BLaER1 (cell line): ENCODE measurements around the gene ZNF516.
A peak's percentile ranks its signal among the peaks of the same experiment; 100 is the strongest.
"Not testable (repeated sequence)": the region's sequence is repeated elsewhere in the genome, so short reads cannot be mapped to it uniquely, and the experiment has no call there.

ENCODE experiments used
- H3K27ac ChIP-seq: shearing (Covaris generic); formaldehyde crosslinking; 2 replicates; pipeline ENCODE4 v1.8.1; 2022
- H3K27me3 ChIP-seq: shearing (Covaris generic); formaldehyde crosslinking; 2 replicates; pipeline ENCODE4 v1.8.1; 2022
- H3K36me3 ChIP-seq: shearing (Covaris generic); formaldehyde crosslinking; 2 replicates; pipeline ENCODE4 v1.8.1; 2022
- H3K4me1 ChIP-seq: shearing (Covaris generic); formaldehyde crosslinking; 2 replicates; pipeline ENCODE4 v1.8.1; 2022
- H3K4me2 ChIP-seq: shearing (Covaris generic); formaldehyde crosslinking; 2 replicates; pipeline ENCODE4 v1.8.1; 2022
- H3K4me3 ChIP-seq: shearing (Covaris generic); formaldehyde crosslinking; 2 replicates; pipeline ENCODE4 v1.8.1; 2022
- H3K9ac ChIP-seq: shearing (Covaris generic); formaldehyde crosslinking; 2 replicates; pipeline ENCODE4 v1.8.1; 2022
- H3K9me3 ChIP-seq: shearing (Covaris generic); formaldehyde crosslinking; 2 replicates; pipeline ENCODE4 v1.8.1; 2022
- H4K20me1 ChIP-seq: shearing (Covaris generic); formaldehyde crosslinking; 2 replicates; pipeline ENCODE4 v1.8.1; 2022
- Cebpa-rat ChIP-seq: shearing (Covaris generic); IDR thresholded peaks from 2 replicates; pipeline ENCODE4 v1.8.1; 2022

ZNF516 gene

DNA sequence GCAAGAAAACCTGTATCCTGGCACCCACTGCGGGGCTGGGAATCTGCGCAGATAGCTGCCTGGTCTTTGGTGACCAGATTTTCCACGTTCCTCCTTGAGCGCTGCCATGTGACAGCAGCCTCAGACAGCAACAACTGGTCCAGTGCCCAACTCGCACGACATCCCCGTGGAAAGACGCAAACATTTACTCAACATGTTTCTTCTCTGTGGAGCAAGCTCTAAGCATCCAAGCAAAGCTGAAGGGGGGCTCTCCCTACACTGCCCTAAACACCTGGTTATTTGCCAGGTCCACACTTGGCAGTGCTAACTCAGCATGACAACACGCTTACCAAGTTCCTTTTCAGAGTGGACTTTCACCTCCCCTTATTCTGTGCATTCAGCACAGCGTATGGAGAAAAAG lies 11.3 kb downstream of the ZNF516 start:
- no peak for TF ChIP-seq Cebpa-rat
- H3K9ac ChIP-seq = no peak overlapping the region

DNA sequence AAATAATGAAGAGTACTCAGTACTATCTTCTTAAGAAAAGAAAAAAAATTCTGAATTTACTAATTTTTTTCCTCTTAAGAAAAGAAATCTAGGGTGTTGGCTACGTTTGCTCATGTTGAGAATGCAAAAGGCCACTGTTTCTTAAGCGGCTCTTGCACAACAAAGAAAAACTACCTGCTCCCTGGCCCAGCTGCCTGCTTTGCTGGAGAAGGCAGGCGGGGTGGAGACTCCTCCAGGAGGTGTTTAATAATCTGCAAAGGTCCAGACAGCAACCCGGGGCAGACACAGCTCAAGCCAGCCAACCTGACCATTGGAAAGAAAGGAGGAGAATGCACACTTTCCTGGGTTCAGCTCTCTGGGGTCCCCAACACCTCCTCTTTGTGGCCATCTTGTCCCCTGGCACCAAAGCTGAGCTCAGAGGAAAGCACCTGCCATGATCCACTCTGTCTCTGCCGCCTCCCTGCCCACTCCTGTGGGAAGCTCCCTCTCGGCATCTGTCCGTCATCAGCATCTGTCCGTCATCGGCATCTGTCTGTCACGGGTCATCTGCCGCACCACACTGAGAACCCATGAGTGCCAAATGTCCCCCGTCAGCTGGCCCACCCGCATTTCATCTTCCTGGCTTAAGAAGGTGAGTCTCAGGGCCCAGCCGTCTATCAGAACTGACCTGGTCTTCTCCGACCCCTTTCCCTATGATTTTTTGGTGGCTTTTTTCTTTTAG lies 11.9 kb downstream of the ZNF516 start:
- Histone ChIP-seq H3K4me2 (no peak overlapping the region), H3K36me3 (peaks cover 29% of the 10 kb centered on the region), H3K4me1 (peaks cover 72% of the 10 kb centered on the region), H3K4me3 (no peak overlapping the region), H3K9me3 (no peaks in the 10 kb centered on the region; the same call in 1 of the 2 replicates), H4K20me1 (peaks cover 100% of the 10 kb centered on the region), H3K9ac (no peak overlapping the region), H3K27me3 (no peaks in the 10 kb centered on the region), H3K27ac (no peak overlapping the region)
- TF ChIP-seq Cebpa-rat = no peak

More for the DNA sequence above, 11.3 kb downstream of the ZNF516 start:
- no peak overlapping the region for H3K4me2 ChIP-seq
- peaks cover 73% of the 10 kb centered on the region for H3K4me1 ChIP-seq
- peaks cover 29% of the 10 kb centered on the region for H3K36me3 ChIP-seq
- H3K27me3 ChIP-seq = no peaks in the 10 kb centered on the region
- H3K9me3 ChIP-seq = no peaks in the 10 kb centered on the region; the same call in 1 of the 2 replicates
- no peak overlapping the region for H3K4me3 ChIP-seq
- no peak overlapping the region for H3K27ac ChIP-seq
- H4K20me1 ChIP-seq = peaks cover 100% of the 10 kb centered on the region

DNA sequence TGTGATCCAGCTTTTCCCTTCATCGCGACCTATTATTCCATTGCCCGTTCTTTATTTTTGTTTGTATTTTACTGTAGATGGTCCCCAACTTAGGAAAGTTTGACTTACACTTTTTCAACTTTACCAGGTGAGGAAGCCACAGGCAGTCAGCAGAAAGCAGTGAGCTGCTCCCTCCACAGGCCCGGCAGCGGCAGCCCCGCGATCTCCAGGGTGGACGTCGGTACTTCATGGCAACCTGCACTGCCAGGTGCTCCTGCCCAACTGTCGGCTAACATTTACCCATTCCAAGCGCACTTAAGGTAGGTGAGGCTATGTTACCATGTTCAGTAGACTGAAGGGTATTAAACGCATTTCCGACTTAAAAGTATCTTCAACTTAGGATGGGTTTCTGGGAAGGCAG lies 12.8 kb downstream of the ZNF516 start:
- Histone ChIP-seq H3K4me2 (no peak overlapping the region), H3K4me3 (no peak overlapping the region), H3K27ac (no peak overlapping the region), H3K4me1 (peaks cover 72% of the 10 kb centered on the region), H3K9me3 (no peaks in the 10 kb centered on the region; the same call in 1 of the 2 replicates), H3K36me3 (peaks cover 29% of the 10 kb centered on the region), H4K20me1 (peaks cover 100% of the 10 kb centered on the region), H3K27me3 (no peaks in the 10 kb centered on the region), H3K9ac (no peak overlapping the region)
- no peak for TF ChIP-seq Cebpa-rat

DNA sequence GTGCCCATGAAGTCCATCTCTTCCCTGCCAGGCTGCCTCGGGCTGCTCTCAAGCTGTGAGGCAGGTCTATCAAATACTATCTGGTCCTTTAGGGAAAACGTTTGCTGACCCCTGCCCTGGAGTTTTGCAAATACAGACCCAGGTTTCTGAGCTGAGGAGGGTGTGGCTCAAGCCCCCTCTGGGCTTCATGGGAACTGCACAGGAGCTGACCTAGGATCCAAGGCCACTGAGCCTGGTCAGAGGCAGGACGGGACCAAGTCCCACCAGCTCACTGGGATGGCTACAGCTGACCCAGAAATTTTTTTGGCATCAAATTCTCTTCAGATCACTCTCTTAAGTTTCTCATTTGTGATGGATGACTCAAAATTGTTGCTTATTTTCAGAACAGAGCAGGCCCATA lies 14.1 kb downstream of the ZNF516 start:
- no peak overlapping the region for H3K4me2 ChIP-seq
- no peaks in the 10 kb centered on the region for H3K27me3 ChIP-seq
- H3K9ac ChIP-seq = no peak overlapping the region
- TF ChIP-seq Cebpa-rat = no peak
- H4K20me1 ChIP-seq = peaks cover 100% of the 10 kb centered on the region
- H3K27ac ChIP-seq = no peak overlapping the region
- H3K4me1 ChIP-seq = peaks cover 66% of the 10 kb centered on the region
- H3K9me3 ChIP-seq = no peaks in the 10 kb centered on the region; the same call in 1 of the 2 replicates
- peaks cover 29% of the 10 kb centered on the region for H3K36me3 ChIP-seq
- H3K4me3 ChIP-seq = no peak overlapping the region

DNA sequence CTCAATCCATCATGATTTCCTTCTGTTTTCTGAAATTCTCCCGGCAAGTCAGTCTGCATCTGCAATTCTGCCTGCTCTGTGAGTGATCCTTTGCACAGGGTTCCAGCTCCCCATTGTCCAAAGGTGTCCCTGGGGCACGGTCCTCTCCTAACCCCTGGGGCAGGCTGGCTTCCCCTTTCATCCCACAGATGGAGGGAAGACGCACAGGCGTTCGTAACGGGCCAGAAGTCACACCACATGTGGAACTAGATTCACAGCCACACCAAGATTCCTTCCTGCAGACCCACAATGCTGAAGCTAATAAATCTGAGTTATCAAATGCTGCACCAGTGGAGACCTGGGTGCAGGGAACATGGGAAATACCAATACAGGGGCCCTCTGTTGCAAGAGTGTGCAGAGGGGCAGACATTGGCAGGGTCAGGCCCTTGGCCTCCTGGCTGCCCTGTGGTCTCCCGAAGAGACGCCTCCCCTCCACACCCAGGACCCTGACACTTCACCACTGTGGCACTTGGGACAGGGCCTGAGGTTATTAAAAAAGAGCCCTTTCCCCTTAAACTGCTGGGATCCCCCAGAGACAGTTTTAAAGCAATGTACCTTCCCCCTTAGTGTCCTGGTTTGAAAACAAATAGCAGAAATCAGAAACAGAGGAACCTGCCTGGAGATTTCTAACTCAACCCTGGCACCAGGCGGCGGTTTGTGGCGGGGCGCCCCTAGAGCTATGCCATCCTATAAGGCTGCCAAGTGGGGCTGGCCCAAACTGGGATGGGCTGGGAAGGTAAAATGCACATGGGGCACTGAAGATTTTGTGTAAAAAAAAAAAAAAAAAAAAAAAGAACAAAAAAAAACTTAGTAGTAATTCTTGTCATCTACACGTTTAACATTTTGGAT lies 15.4 kb downstream of the ZNF516 start:
- peaks cover 53% of the 10 kb centered on the region for H3K4me1 ChIP-seq
- H3K36me3 ChIP-seq = peaks cover 29% of the 10 kb centered on the region
- no peak overlapping the region for H3K4me3 ChIP-seq
- TF ChIP-seq Cebpa-rat = no peak
- H3K27me3 ChIP-seq = no peaks in the 10 kb centered on the region
- H3K9ac ChIP-seq = 0 out of 2 replicates have a peak overlapping the region, but pooled peaks have one; percentile 21
- H3K27ac ChIP-seq = no peak overlapping the region
- peak overlapping the region; percentile 67 for H3K4me2 ChIP-seq
- peaks cover 100% of the 10 kb centered on the region for H4K20me1 ChIP-seq
- H3K9me3 ChIP-seq = no peaks in the 10 kb centered on the region; the same call in 1 of the 2 replicates

DNA sequence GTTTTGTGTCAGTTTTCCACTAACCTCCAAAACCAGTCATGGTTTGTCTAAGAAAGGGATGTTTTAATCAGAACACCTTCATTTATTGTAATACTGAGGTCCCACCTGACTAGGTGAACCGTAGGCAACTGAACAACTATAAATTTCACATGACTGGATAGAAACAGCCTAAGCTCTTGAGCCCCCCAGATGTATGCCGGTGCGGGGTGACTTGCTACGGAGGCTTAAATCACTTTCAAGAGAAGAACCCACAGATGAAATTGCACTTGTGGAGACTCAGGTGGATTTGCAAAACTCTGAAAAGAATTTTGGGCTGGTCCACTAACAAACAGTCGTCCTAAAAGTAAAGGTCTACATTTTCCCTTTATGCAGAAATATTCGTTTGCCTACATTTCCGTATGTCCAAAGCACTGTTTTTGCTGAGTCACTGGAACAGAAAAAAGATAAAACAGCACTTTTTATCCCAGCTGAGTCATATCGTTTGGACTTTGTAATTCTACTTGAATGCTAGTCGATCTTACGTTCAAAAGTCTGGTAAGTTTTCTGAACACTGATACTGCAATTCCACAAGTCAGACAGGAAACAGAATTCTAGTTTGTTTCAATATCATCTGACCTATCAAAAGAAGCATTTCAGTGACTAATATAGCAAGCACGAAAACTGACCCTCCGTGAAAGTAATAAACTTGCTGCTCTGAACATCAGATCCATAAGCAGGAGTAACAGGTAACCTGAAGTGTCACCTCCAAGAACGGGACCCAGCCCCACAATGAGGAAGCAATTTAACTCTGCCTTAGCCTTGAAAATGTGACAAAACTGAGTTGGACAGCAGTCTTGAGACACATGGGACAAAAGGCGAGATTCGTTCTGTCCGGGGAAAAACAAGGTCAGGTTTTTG lies 18.1 kb downstream of the ZNF516 start:
- H3K4me3 ChIP-seq = no peak overlapping the region
- H3K27me3 ChIP-seq = no peaks in the 10 kb centered on the region
- H3K4me2 ChIP-seq = peak overlapping the region; percentile 34
- H3K9ac ChIP-seq = no peak overlapping the region; the same call in 1 of the 2 replicates
- H3K9me3 ChIP-seq = no peaks in the 10 kb centered on the region
- H3K27ac ChIP-seq = no peak overlapping the region
- no peak for TF ChIP-seq Cebpa-rat
- H3K36me3 ChIP-seq = peaks cover 16% of the 10 kb centered on the region
- peaks cover 100% of the 10 kb centered on the region for H4K20me1 ChIP-seq
- H3K4me1 ChIP-seq = peaks cover 54% of the 10 kb centered on the region

DNA sequence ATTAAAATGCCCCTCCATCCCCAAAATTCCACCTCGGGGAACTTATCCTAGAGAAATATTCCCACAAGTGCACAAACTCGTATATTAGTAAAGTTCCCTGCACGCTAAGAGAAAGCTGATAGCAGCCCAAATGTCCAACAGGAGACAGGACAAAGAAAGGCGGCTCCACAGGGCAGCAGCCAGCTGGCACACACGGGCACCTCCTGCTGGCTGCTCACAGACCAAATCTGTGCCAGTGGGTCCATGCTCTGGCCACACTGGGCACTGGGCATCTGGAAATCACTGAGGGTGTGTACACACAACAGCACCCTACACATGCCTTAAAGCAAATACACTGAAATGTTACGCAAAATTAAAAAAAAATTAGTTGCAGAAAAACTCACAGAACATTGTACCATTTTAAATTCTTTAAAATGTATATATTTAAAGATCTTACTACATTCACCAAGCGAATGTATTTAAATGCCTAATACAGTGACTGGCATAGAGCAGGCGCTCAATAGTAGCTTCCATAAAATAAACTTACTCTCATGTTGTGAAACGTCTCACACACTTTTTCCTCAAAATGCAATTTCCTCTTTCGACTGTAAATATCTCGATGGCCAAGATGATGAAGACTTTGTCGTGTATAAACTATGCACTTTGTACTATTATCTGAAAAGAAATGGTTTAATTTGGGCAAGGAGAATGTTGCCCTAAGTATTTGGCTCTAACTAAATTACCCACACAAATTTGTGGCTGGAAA lies 19.4 kb downstream of the ZNF516 start:
- H3K9ac ChIP-seq = no peak overlapping the region
- peaks cover 45% of the 10 kb centered on the region for H3K4me1 ChIP-seq
- TF ChIP-seq Cebpa-rat = no peak
- no peak overlapping the region for H3K4me3 ChIP-seq
- no peaks in the 10 kb centered on the region for H3K27me3 ChIP-seq
- H4K20me1 ChIP-seq = peaks cover 100% of the 10 kb centered on the region
- H3K4me2 ChIP-seq = no peak overlapping the region
- no peak overlapping the region for H3K27ac ChIP-seq
- H3K9me3 ChIP-seq = no peaks in the 10 kb centered on the region
- peaks cover 16% of the 10 kb centered on the region for H3K36me3 ChIP-seq

DNA sequence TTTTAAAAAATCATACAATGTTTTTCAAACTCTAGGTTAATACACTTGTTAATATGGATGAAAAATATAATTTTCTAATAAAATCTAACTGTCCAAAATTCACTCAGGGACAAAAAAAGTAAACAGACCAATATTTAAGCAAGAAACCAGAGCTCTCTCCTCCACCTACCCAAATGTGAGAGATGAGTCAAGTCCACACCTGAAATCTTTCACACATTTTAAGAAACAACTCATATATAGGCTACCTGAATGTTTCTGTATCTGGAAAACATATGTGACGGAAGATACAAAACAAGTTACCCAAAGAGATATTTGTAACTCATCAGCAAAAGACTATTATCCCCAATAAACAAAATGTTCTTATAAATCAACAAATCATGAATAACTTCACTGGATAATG lies 20.2 kb downstream of the ZNF516 start:
- Histone ChIP-seq H3K27ac (no peak overlapping the region), H3K4me1 (peaks cover 37% of the 10 kb centered on the region), H3K4me3 (no peak overlapping the region), H4K20me1 (peaks cover 100% of the 10 kb centered on the region), H3K27me3 (no peaks in the 10 kb centered on the region), H3K9ac (no peak overlapping the region), H3K36me3 (peaks cover 16% of the 10 kb centered on the region), H3K4me2 (no peak overlapping the region), H3K9me3 (no peaks in the 10 kb centered on the region)
- no peak for TF ChIP-seq Cebpa-rat

DNA sequence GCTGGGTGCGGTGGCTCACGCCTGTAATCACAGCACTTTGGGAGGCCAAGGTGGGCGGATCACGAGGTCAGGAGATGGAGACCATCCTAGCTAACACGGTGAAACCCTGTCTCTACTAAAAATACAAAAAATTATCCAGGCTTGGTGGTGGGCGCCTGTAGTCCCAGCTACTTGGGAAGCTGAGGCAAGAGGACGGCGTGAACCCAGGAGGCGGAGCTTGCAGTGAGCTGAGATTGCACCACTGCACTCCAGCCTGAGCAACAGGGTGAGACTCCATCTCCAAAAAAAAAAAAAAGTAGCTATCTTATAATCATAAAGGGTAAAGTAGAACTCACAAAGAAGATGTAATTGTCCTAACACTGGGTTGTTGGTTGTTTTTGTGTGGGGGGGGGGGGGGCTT lies 21.5 kb downstream of the ZNF516 start:
- H3K27ac ChIP-seq, H3K4me2 ChIP-seq, H3K4me3 ChIP-seq, H3K27me3 ChIP-seq, H3K9ac ChIP-seq, H3K9me3 ChIP-seq: not testable (repeated sequence)
- Histone ChIP-seq H3K4me1 (peaks cover 35% of the 10 kb centered on the region), H3K36me3 (peaks cover 16% of the 10 kb centered on the region), H4K20me1 (peaks cover 100% of the 10 kb centered on the region)
